GM12878 (cell line): ENCODE data around the gene IKZF1. TPM values are rescaled to one million over a fixed set of nuclear protein-coding genes. Genes with fewer than 3 reads are reported as not detected.

Experiments
- ATAC-seq: fragments of 200-7000 bp; cut with Tn5 transposase; 3 replicates; pipeline ENCODE4 v1.9.1; 2020; ENCODE audit warnings: mild to moderate bottlenecking, moderate library complexity
- BruUV-seq: library from RNA; stranded (reverse); fragments of 400-500 nt; replicated peaks from 2 replicates; lab custom pipeline; 2021; lab: Mats Ljungman, UMichigan
- CTCF ChIA-PET: fragments of 300-600 bp; sonication (Branson Sonifier 250); formaldehyde crosslinking; extraction: SDS; loops from one replicate; lab custom pipeline; 2021; ENCODE audit warnings: inconsistent platforms; lab: Yijun Ruan, JAX
- POLR2A ChIA-PET: fragments of 350-600 bp; formaldehyde crosslinking; extraction: SDS; loops from one replicate; lab custom pipeline; 2021; ENCODE audit warnings: inconsistent platforms; lab: Charles Lee
- RAD21 ChIA-PET: fragments of 300-600 bp; sonication (Branson Sonifier 250); formaldehyde crosslinking; loops from one replicate; lab custom pipeline; 2023; ENCODE audit warnings: antibody characterized with exemption; ENCODE audit not compliant: unreplicated experiment; lab: Charles Lee
- SMC1A ChIA-PET: fragments of 300-600 bp; sonication (Branson Sonifier 250); formaldehyde crosslinking; loops from one replicate; lab custom pipeline; 2023; ENCODE audit not compliant: unreplicated experiment, uncharacterized antibody; lab: Charles Lee
- DNase-seq: peaks from one replicate; pipeline ENCODE4 v3.0.0-alpha.2; 2011; ENCODE audit warnings: low read depth, low spot score
- FAIRE-seq: peaks from 3 replicates; lab custom pipeline; 2011; peaks lifted over from hg19 to GRCh38; lab: Jason Lieb, UNC
- H2AFZ ChIP-seq: 2 replicates; pipeline ENCODE4 v1.6.0; 2011; ENCODE audit warnings: low read depth, low read length, control low read depth; ENCODE audit not compliant: control insufficient read depth
- H3K27ac ChIP-seq: 2 replicates; pipeline ENCODE4 v1.5.1; 2011; ENCODE audit warnings: control low read depth; ENCODE audit not compliant: control insufficient read depth, insufficient read depth
- H3K27me3 ChIP-seq, 2 experiments: replicated peaks in 1 of 2; 2 replicates each; pipeline versions ENCODE4 v1.6.0 to v1.6.1; 2011; ENCODE audit warnings: low read length in 1 of 2; ENCODE audit not compliant: control insufficient read depth in 2 of 2, insufficient read depth in 2 of 2
- H3K36me3 ChIP-seq, 2 experiments: 2 replicates each; pipeline ENCODE4 v1.5.1; 2011; ENCODE audit warnings: low read length in 1 of 2; ENCODE audit not compliant: control insufficient read depth in 2 of 2, insufficient read depth in 2 of 2
- H3K4me1 ChIP-seq: 2 replicates; pipeline ENCODE4 v1.6.1; 2011; ENCODE audit warnings: mild to moderate bottlenecking, low read length, moderate library complexity, mixed read lengths; ENCODE audit not compliant: control insufficient read depth, insufficient read depth
- H3K4me2 ChIP-seq: 2 replicates; pipeline ENCODE4 v1.6.0; 2011; ENCODE audit warnings: control low read depth; ENCODE audit not compliant: control insufficient read depth, insufficient read depth
- H3K4me3 ChIP-seq: fragments of 200-600 bp; sonication (generic); 2 replicates; pipeline ENCODE4 v1.5.1; 2016
- H3K79me2 ChIP-seq: 2 replicates; pipeline ENCODE4 v1.6.0; 2011; ENCODE audit warnings: low read length; ENCODE audit not compliant: control insufficient read depth, insufficient read depth
- H3K9ac ChIP-seq: 2 replicates; pipeline ENCODE4 v1.8.0; 2011; ENCODE audit warnings: low read length, control low read depth, mixed read lengths; ENCODE audit not compliant: control insufficient read depth, insufficient read depth
- H3K9me3 ChIP-seq: replicated peaks from 3 replicates; pipeline ENCODE4 v1.5.1; 2011; ENCODE audit warnings: mild to moderate bottlenecking, low read length; ENCODE audit not compliant: control insufficient read depth, insufficient read depth
- H4K20me1 ChIP-seq: 2 replicates; pipeline ENCODE4 v1.6.0; 2011; ENCODE audit not compliant: control insufficient read depth, insufficient read depth
- BHLHE40 ChIP-seq, 2 experiments: fragments of 450-650 bp in 1 of 2; IDR thresholded peaks; 2 replicates each; pipeline ENCODE4 v1.6.1; 2011 to 2017; ENCODE audit warnings: low read depth in 2 of 2, borderline replicate concordance in 1 of 2, improper control_type of control experiment in 1 of 2, low read length in 1 of 2, mild to moderate bottlenecking in 1 of 2
- EGR1 ChIP-seq, 2 experiments: IDR thresholded peaks; 1 replicate in 1 of 2; 2 replicates in 1 of 2; pipeline ENCODE4 v1.6.1; 2011 to 2012; ENCODE audit warnings: low read depth in 2 of 2, low read length in 2 of 2, borderline replicate concordance in 1 of 2, mild to moderate bottlenecking in 1 of 2, moderate library complexity in 1 of 2
- KLF5 ChIP-seq: fragments of 450-650 bp; IDR thresholded peaks from 2 replicates; pipeline ENCODE4 v1.6.1; 2014; ENCODE audit warnings: mild to moderate bottlenecking; ENCODE audit not compliant: partially characterized antibody
- PML ChIP-seq: IDR thresholded peaks from 2 replicates; pipeline ENCODE4 v1.6.1; 2012; ENCODE audit warnings: low read length, inconsistent platforms
- RB1 ChIP-seq: fragments of 450-650 bp; formaldehyde crosslinking; IDR thresholded peaks from 2 replicates; pipeline ENCODE4 v1.6.1; 2017; ENCODE audit warnings: mild to moderate bottlenecking, borderline replicate concordance
- RELA ChIP-seq: fragments of 450-650 bp; IDR thresholded peaks from 2 replicates; pipeline ENCODE4 v1.8.0; 2014; ENCODE audit warnings: borderline replicate concordance; ENCODE audit not compliant: partially characterized antibody
- RUNX3 ChIP-seq: IDR thresholded peaks from 2 replicates; pipeline ENCODE4 v1.6.1; 2012; ENCODE audit warnings: low read length, inconsistent platforms
- SMAD1 ChIP-seq: fragments of 450-650 bp; IDR thresholded peaks from 2 replicates; pipeline ENCODE4 v1.6.1; 2018; ENCODE audit warnings: mild to moderate bottlenecking, low read depth; ENCODE audit not compliant: partially characterized antibody
- SREBF1 ChIP-seq: IDR thresholded peaks from 2 replicates; pipeline ENCODE4 v1.6.1; 2012; ENCODE audit warnings: mild to moderate bottlenecking, low read length
- YY1 ChIP-seq: IDR thresholded peaks from 2 replicates; pipeline ENCODE4 v1.6.1; 2011; ENCODE audit warnings: low read depth, mild to moderate bottlenecking, low read length
- ZSCAN29 ChIP-seq: fragments of 450-650 bp; IDR thresholded peaks from 2 replicates; pipeline ENCODE4 v1.6.1; 2017; ENCODE audit warnings: mild to moderate bottlenecking, moderate library complexity
- WGBS: methylation state at CpG from one replicate; pipeline ENCODE4 v1.1.6; 2016; ENCODE audit warnings: low lambda C conversion rate; ENCODE audit not compliant: insufficient replicate concordance, insufficient coverage; ENCODE audit errors: missing lambda C conversion rate; 5-methylcytosine and 5-hydroxymethylcytosine counted together
- in situ Hi-C: fragments of 300-500 bp; cut with MboI; formaldehyde crosslinking; loops from 9 replicates; pipeline ENCODE4 v1.14.3; 2018; ENCODE audit warnings: mixed read lengths
- intact Hi-C: fragments of 100-400 bp; cut with micrococcal nuclease; formaldehyde crosslinking; loops from one replicate; pipeline ENCODE4 v1.14.2; 2022; ENCODE audit not compliant: unreplicated experiment
- polyA plus RNA-seq, 11 experiments: library from polyadenylated mRNA; depleted of rRNA in 4 of 11; unstranded in 6 of 11; stranded (reverse) in 5 of 11; fragments of >200 nt; fragmentation: Nextera tagmentation in 4 of 11; fragmentation: Illumina TruSeq in 1 of 11; extraction: Ambion mirVana in 4 of 11; extraction: Trizol in 1 of 11; gene quantifications; 1 replicate in 1 of 11; 2 replicates in 10 of 11; pipeline versions ENCODE4 v1.2.1 to v1.2.3, GENCODE V29; 2011 to 2016; ENCODE audit warnings: inconsistent platforms in 2 of 11, missing spikeins in 2 of 11, low read depth in 1 of 11
- total RNA-seq, 4 experiments: library from RNA; depleted of rRNA in 3 of 4; stranded (reverse); fragments of >200 nt in 3 of 4; fragmentation: Illumina TruSeq in 1 of 4; extraction: Trizol in 1 of 4; gene quantifications; 2 replicates each; pipeline versions ENCODE4 v1.2.1 to v1.2.3, GENCODE V29; 2013 to 2021
- TF ChIP-seq, protein P1 (sequence below): IDR thresholded peaks from 2 replicates; pipeline ENCODE4 v1.6.1; 2011; ENCODE audit warnings: borderline replicate concordance, low read depth, mild to moderate bottlenecking, moderate library complexity, low read length; ENCODE audit not compliant: insufficient read depth, poor library complexity, severe bottlenecking
- TF ChIP-seq, protein P2 (sequence below): IDR thresholded peaks from 2 replicates; pipeline ENCODE4 v1.6.1; 2012; ENCODE audit warnings: low read depth, low read length, improper control_type of control experiment

IKZF1 gene
- total and polyA plus RNA-seq, 10 of the 15 experiments (the other 5 are each of a cell fraction or from before 2014, with no cell fraction given): 27.2 to 125 (median 71.6) TPM

DNA sequence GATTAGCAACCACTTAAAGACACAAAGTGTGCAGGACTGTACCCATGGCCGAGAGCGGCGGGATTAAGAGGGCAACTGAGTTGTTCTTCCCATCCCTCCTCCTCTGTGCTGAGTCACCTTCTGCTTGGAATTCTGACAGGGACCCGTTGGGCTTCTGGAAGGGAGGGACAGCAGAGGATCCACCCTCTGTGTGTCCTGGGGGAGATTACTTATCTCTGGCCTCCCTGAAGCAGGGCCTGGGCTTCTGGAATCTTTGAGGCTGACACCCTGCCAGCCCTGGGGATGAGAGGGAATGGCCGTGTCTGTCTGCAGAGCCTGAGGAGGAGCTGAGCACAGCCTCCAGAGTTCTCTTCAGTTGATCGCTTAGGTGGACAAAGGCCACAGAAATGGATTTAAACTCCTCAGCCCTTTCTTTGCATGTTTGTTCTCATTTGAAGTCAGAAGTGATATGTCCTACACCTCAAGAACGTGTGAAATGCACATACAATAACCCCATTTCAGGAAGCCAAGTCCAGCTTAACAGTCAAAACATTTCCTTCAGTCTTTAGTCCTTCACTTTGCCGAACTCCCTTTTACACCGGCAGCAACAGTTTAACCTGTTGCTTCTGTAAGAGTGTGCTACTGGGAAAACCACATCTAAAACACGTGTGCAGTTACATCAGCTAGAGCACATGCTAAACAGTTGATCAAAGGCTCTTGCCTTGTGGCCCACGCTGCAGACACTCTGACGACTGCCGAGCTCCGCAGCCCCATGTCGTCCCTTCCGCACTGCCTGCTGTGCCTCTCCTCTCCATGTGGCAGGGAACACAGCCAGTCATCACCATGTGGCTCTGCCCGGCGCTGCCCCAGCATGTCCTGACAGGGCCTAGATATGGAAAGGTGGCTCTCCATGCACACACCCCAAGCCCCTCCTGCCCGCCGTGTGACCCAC is 55.7 kb downstream of the IKZF1 start:
- CTCF ChIA-PET: no interaction called here
- H3K4me1 ChIP-seq: no peaks in the 10 kb centered on the region
- no peak overlapping the region for H2AFZ ChIP-seq
- H3K79me2 ChIP-seq: no peaks in the 10 kb centered on the region; the same call in none of the 2 replicates
- RAD21 ChIA-PET: interaction anchor here (1.2 kb wide), 1 partner anchor 87 kb away, joined by 4 read pairs; no protein-coding TSS in a partner anchor
- H3K36me3 ChIP-seq: peaks cover 9 to 25% of the 10 kb centered on the region in 2 experiments
- H3K4me3 ChIP-seq: no peak overlapping the region
- intact Hi-C loops (no loop called here), in situ Hi-C loops (no loop called here)
- SMC1A ChIA-PET: interaction anchor here (0.6 to 1.9 kb wide), 6 partner anchors 8 to 221 kb away, joined by 3 to 6 read pairs (median 4); no protein-coding TSS in a partner anchor
- TF ChIP-seq ZSCAN29: no peak
- no peak for TF ChIP-seq PML
- no peak for TF ChIP-seq RB1
- TF ChIP-seq SMAD1: no peak
- TF ChIP-seq, protein P1, sequence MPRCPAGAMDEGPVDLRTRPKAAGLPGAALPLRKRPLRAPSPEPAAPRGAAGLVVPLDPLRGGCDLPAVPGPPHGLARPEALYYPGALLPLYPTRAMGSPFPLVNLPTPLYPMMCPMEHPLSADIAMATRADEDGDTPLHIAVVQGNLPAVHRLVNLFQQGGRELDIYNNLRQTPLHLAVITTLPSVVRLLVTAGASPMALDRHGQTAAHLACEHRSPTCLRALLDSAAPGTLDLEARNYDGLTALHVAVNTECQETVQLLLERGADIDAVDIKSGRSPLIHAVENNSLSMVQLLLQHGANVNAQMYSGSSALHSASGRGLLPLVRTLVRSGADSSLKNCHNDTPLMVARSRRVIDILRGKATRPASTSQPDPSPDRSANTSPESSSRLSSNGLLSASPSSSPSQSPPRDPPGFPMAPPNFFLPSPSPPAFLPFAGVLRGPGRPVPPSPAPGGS: no peak
- TF ChIP-seq EGR1 (IDR thresholded peaks at IDR 0.05; ENCODE audit: borderline replicate concordance in 1 of 2, low read depth in 2 of 2, low read length in 2 of 2): no peak
- TF ChIP-seq BHLHE40 (IDR thresholded peaks at IDR 0.05; ENCODE audit: borderline replicate concordance in 1 of 2, low read depth in 2 of 2, low read length in 1 of 2): no peak
- no peak for TF ChIP-seq RUNX3
- TF ChIP-seq SREBF1: no peak
- TF ChIP-seq YY1: no peak
- TF ChIP-seq KLF5: no peak
- TF ChIP-seq RELA: no peak
- TF ChIP-seq, protein P2, sequence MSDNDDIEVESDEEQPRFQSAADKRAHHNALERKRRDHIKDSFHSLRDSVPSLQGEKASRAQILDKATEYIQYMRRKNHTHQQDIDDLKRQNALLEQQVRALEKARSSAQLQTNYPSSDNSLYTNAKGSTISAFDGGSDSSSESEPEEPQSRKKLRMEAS: no peak
- no peak overlapping the region for H3K9ac ChIP-seq
- no peak for ATAC-seq
- H3K9me3 ChIP-seq: no peaks in the 10 kb centered on the region; the same call in 2 of the 3 replicates
- no peaks in the 10 kb centered on the region for H4K20me1 ChIP-seq
- BruUV-seq: no TSS peak
- DNase-seq: no peak
- H3K27ac ChIP-seq: no peak overlapping the region
- no peak overlapping the region for H3K4me2 ChIP-seq
- 78% methylated on average over 20 of the region's 20 CpGs for WGBS
- no peak for FAIRE-seq
- H3K27me3 ChIP-seq: no peaks in the 10 kb centered on the region
- POLR2A ChIA-PET: no interaction called here
